GM12872 (cell line): ENCODE measurements around the gene ACSL3.
A peak's percentile ranks its signal among the peaks of the same experiment; 100 is the strongest.

ENCODE experiments used
- TF ChIP-seq, protein P1 (sequence below): IDR thresholded peaks from 3 replicates; pipeline ENCODE4 v1.5.1; 2011; ENCODE audit warnings: low read depth, mild to moderate bottlenecking, low read length, moderate library complexity; ENCODE audit not compliant: insufficient read depth

ACSL3 gene

GRCh38 chr2:222977121-222977520 lies 116.3 kb downstream of the ACSL3 start:
- TF ChIP-seq, protein P1, sequence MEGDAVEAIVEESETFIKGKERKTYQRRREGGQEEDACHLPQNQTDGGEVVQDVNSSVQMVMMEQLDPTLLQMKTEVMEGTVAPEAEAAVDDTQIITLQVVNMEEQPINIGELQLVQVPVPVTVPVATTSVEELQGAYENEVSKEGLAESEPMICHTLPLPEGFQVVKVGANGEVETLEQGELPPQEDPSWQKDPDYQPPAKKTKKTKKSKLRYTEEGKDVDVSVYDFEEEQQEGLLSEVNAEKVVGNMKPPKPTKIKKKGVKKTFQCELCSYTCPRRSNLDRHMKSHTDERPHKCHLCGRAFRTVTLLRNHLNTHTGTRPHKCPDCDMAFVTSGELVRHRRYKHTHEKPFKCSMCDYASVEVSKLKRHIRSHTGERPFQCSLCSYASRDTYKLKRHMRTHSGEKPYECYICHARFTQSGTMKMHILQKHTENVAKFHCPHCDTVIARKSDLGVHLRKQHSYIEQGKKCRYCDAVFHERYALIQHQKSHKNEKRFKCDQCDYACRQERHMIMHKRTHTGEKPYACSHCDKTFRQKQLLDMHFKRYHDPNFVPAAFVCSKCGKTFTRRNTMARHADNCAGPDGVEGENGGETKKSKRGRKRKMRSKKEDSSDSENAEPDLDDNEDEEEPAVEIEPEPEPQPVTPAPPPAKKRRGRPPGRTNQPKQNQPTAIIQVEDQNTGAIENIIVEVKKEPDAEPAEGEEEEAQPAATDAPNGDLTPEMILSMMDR: no peak

DNA sequence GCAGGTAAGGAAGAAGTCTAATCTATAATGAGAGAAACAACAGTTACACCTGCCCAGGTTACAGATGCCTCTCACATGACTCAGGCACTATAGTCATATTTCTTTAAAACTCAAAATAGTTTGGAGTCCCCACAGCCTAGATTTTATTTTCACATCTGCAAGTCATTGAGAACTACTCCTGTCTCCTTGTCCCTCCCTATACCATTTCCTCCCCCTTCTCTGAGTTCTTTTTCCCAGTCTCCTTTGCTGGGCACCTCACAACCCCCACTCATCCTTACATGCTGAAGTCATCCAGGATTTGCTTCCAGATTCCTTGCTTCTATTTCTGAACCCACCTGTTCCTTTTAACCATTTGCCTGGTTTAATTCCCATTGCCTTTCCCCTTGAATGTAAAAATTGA lies 118.0 kb downstream of the ACSL3 start:
- TF ChIP-seq, protein P1: no peak

DNA sequence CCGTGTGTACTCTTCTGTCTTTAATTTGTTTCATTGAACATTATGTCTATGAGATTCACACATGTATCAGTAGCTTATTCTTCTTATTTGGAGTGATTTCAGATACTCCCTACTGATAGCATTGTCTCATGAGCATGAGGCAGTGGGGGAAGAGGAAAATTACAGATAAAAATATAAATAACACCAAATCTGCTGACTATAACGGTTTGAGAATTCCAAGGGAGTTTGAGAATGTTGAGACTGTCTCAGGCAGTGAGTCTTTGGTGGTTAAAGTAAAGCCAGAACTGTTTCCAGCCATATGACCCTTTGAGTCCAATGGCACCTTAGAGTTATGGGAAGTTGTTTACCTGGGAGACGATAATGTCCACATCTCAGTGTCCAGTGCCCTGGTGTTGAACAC lies 118.6 kb downstream of the ACSL3 start:
- TF ChIP-seq, protein P1: no peak

DNA sequence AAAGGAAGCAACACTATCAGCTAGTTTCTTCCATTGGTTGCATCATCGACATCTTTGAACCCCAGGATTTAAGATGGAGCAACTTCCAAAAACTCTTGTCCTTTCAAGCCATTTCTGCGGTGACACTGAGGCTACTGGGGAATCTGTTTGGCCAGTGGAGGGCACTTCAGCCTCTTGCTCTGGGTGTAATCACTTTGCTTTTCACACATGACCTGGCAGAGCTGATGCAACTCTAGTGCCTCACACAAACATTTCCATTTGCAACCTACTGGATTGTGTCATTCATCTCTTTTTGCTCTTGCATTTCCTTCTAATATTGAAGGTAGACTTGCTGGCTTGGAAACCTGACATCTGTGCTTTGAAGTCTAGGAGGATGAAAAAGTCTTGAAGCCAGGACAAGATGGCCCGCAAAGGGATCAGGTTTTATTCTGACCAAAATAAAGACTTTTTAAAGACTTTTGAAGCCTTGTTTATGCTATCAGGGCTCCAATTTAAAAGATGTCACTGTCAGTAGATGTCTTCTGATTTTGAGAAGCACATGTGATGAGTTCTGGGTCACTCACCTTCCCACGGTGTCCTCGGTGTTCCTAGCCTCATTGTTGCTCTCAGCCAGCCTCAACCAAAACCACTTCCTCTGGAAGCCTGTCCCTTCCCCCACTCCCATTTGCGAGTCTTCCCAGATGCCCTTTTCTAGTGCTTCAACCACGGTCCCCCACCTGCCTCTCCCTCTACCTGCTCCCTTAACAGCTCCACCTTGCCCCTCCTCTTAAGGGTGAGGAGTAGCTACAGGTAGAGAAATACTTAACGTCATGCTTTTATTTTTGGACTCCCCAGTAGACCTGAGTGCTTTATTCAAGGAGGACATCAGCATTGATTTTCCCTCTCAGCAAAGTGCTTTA lies 121.4 kb downstream of the ACSL3 start:
- TF ChIP-seq, protein P1: peak; percentile 44

DNA sequence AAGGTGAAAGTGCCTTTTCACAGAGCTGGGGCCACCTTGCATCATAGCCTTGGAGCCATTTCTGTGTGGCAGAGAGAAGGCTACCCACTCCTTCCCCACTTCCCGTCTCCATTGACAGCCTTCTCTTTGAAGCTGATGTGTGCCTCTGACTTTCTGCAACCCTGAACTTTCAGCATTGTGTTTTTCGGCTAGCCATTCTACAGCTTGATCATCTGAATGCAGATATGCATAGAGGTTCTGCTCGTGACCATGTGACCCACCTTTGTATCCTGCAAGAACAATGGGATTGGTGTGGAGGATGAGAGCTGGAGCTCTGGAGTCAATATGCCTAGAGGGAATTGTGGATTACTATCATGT lies 122.1 kb downstream of the ACSL3 start:
- TF ChIP-seq, protein P1: no peak

DNA sequence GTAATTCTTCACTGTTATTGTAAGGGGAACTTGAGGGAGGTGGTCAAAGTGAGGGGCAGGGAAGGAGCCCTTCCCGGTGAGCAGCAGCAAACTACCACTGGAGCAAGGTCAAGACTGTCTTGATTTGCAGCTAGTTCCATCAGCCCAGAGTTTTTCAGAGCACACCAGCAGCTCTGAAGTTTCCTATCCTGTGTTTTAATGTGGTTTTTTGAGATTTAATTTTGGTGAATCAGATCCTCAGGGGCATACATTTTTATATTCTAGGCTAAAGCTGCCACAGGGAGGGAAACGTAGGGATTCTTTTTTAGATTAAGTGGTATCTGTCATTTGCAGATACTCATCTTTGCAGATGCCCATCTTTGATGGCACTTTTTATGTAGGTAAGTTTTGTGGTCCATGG lies 124.1 kb downstream of the ACSL3 start:
- TF ChIP-seq, protein P1: no peak

GRCh38 chr2:222989431-222989830 lies 128.6 kb downstream of the ACSL3 start:
- TF ChIP-seq, protein P1: no peak
